SU-DHL-6 (cell line): ENCODE results near the gene NTHL1.

Experiments used
- H2AFZ ChIP-seq: fragments of 200-600 bp; sonication (generic); 2 replicates; pipeline ENCODE4 v1.6.1; 2014; ENCODE audit warnings: low read depth, mild to moderate bottlenecking, moderate library complexity, mixed read lengths, antibody characterized with exemption, low read length; ENCODE audit not compliant: severe bottlenecking
- H3F3A ChIP-seq: fragments of 200-600 bp; shearing (Covaris generic); 2 replicates; pipeline ENCODE4 v1.6.0; 2016; ENCODE audit warnings: antibody characterized with exemption, mild to moderate bottlenecking; ENCODE audit not compliant: insufficient read depth
- H3K27ac ChIP-seq: fragments of 200-600 bp; sonication (generic); 2 replicates; pipeline ENCODE4 v1.5.1; 2016; ENCODE audit warnings: low read depth, mild to moderate bottlenecking, low read length, moderate library complexity, mixed read lengths
- H3K27me3 ChIP-seq: fragments of 200-600 bp; sonication (generic), shearing (Covaris generic); 2 replicates; pipeline ENCODE4 v1.6.0; 2014; ENCODE audit warnings: mild to moderate bottlenecking, low read length
- H3K36me3 ChIP-seq: fragments of 200-600 bp; sonication (generic); 2 replicates; pipeline ENCODE4 v1.6.1; 2014; ENCODE audit warnings: mild to moderate bottlenecking, low read length, mixed read lengths
- H3K4me2 ChIP-seq: fragments of 300-600, 200-600 bp; shearing (Covaris generic), sonication (generic); 2 replicates; pipeline ENCODE4 v1.6.0; 2014; ENCODE audit warnings: low read length, low read depth, mild to moderate bottlenecking; ENCODE audit not compliant: poor library complexity, severe bottlenecking
- H3K4me3 ChIP-seq: fragments of 200-600 bp; sonication (generic); 2 replicates; pipeline ENCODE4 v1.5.1; 2014; ENCODE audit warnings: antibody characterized with exemption, low read length, mild to moderate bottlenecking, mixed read lengths; ENCODE audit not compliant: insufficient read depth, poor library complexity, severe bottlenecking
- H3K79me2 ChIP-seq: fragments of 200-600 bp; sonication (generic); 2 replicates; pipeline ENCODE4 v1.6.1; 2014; ENCODE audit warnings: mild to moderate bottlenecking, low read length, moderate library complexity; ENCODE audit not compliant: insufficient read depth
- H3K9ac ChIP-seq: fragments of 200-600 bp; sonication (generic); 2 replicates; pipeline ENCODE4 v1.7.0; 2014; ENCODE audit warnings: mild to moderate bottlenecking, low read length
- H3K9me2 ChIP-seq: fragments of 200-600 bp; sonication (generic); replicated peaks from 2 replicates; pipeline ENCODE4 v1.6.1; 2014; ENCODE audit warnings: low read length; ENCODE audit not compliant: insufficient read depth
- H3K9me3 ChIP-seq: fragments of 200-600 bp; sonication (generic); 2 replicates; pipeline ENCODE4 v1.6.1; 2014; ENCODE audit warnings: low read length, mixed read lengths; ENCODE audit not compliant: insufficient read depth
- H4K20me1 ChIP-seq: fragments of 200-600 bp; sonication (generic); 2 replicates; pipeline ENCODE4 v1.6.1; 2014; ENCODE audit warnings: low read depth, mild to moderate bottlenecking, antibody characterized with exemption, low read length, moderate library complexity, mixed read lengths
- EZH2phosphoT487 ChIP-seq: fragments of 200-600 bp; sonication (generic), shearing (Covaris generic); conservative IDR thresholded peaks from 2 replicates; pipeline ENCODE4 v1.6.1; 2018; ENCODE audit warnings: mild to moderate bottlenecking, antibody characterized with exemption, low read length, moderate library complexity, mixed read lengths
- TF ChIP-seq, protein P1 (sequence below): fragments of 200-600 bp; sonication (generic); IDR thresholded peaks from one replicate; pipeline ENCODE4 v1.5.1; 2017; ENCODE audit warnings: antibody characterized with exemption, mild to moderate bottlenecking, low read length, moderate library complexity; ENCODE audit not compliant: insufficient read depth, poor library complexity, severe bottlenecking

Gene NTHL1

DNA sequence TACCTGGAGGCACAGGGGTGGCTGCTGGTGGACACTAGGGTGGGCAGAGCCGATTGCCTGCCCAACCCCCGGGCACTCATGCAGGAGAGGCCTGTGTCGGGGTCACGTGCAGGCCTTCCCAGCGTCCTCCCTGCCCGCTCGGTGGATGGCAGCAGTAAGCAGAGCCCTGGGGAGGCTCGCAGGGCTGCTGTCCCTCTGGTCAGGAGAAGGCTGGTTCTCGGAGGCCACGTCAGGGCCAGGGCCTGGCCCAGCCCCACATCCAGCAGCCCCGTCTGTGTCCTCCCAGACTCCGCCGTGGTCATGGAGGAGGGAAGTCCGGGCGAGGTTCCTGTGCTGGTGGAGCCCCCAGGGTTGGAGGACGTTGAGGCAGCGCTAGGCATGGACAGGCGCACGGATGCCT is 35.8 kb upstream of the NTHL1 start:
- no peaks in the 10 kb centered on the region for H3F3A ChIP-seq
- no peaks in the 10 kb centered on the region for H3K36me3 ChIP-seq
- H3K27me3 ChIP-seq = no peaks in the 10 kb centered on the region
- H4K20me1 ChIP-seq = no peaks in the 10 kb centered on the region
- TF ChIP-seq EZH2phosphoT487 = no peak
- TF ChIP-seq, protein P1, sequence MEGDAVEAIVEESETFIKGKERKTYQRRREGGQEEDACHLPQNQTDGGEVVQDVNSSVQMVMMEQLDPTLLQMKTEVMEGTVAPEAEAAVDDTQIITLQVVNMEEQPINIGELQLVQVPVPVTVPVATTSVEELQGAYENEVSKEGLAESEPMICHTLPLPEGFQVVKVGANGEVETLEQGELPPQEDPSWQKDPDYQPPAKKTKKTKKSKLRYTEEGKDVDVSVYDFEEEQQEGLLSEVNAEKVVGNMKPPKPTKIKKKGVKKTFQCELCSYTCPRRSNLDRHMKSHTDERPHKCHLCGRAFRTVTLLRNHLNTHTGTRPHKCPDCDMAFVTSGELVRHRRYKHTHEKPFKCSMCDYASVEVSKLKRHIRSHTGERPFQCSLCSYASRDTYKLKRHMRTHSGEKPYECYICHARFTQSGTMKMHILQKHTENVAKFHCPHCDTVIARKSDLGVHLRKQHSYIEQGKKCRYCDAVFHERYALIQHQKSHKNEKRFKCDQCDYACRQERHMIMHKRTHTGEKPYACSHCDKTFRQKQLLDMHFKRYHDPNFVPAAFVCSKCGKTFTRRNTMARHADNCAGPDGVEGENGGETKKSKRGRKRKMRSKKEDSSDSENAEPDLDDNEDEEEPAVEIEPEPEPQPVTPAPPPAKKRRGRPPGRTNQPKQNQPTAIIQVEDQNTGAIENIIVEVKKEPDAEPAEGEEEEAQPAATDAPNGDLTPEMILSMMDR = no peak
- H3K9ac ChIP-seq = no peak overlapping the region
- no peaks in the 10 kb centered on the region for H3K9me2 ChIP-seq
- no peak overlapping the region for H3K27ac ChIP-seq
- H3K4me3 ChIP-seq = no peak overlapping the region
- H2AFZ ChIP-seq = no peak overlapping the region
- H3K79me2 ChIP-seq = no peaks in the 10 kb centered on the region
- no peak overlapping the region for H3K4me2 ChIP-seq
- H3K9me3 ChIP-seq = no peaks in the 10 kb centered on the region

- no peak overlapping the region for H3K4me2 ChIP-seq
- no peaks in the 10 kb centered on the region for H3K36me3 ChIP-seq
- no peak overlapping the region for H2AFZ ChIP-seq
- no peaks in the 10 kb centered on the region for H3K9me3 ChIP-seq
- no peak overlapping the region for H3K27ac ChIP-seq
- no peaks in the 10 kb centered on the region for H3F3A ChIP-seq
- H3K4me3 ChIP-seq = no peak overlapping the region
- no peaks in the 10 kb centered on the region for H3K9me2 ChIP-seq
- TF ChIP-seq, protein P1 = no peak
- TF ChIP-seq EZH2phosphoT487 = no peak
- no peaks in the 10 kb centered on the region for H3K79me2 ChIP-seq
- no peaks in the 10 kb centered on the region for H3K27me3 ChIP-seq
- no peak overlapping the region for H3K9ac ChIP-seq
- no peaks in the 10 kb centered on the region for H4K20me1 ChIP-seq
Observed at GRCh38 chr16:2082983-2083364, 35.3 kb upstream of the NTHL1 start.

DNA sequence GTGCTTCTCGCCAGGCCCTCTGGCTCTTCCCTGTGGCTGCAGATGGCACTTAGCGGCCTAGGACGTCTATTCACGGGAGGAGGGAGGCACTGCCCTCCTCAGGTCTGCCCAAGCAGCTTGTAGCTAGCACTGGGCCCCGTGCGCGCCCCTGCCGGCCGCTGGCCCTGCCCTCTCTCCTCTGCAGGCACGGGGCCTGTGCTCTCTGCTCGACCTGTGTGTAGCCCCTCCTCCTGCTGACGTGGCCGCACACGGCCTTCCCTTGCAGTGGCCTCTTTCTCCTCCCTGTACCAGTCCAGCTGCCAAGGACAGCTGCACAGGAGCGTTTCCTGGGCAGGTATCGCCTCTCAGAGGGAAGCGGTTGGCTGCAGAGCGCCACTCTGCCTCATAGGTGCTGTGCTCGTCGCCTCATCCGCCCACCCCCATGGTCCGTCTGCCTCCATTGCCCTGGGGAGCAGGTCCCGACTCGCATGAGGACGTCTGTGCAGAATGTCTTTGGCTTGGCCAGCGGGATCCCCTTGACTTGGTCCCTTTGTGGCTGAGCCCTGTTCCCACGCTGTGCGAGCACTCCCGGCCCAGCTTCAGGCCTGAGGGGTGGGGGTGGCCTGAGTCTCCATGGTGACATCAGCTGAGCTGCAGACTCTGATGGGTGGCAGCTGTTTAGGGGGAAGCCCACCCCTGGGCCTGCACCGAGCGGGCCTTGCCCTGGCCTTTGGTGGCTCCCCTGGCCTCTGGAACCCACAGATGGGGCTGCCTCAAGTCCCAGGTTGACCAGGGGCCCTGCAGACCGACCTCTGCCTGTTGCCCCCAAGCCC is 34.7 kb upstream of the NTHL1 start:
- Histone ChIP-seq H3K27me3 (no peaks in the 10 kb centered on the region), H3K27ac (no peak overlapping the region), H3K36me3 (no peaks in the 10 kb centered on the region), H3K9ac (no peak overlapping the region), H3K79me2 (no peaks in the 10 kb centered on the region), H3K4me3 (no peak overlapping the region), H3K9me3 (no peaks in the 10 kb centered on the region), H3K9me2 (no peaks in the 10 kb centered on the region), H3F3A (no peaks in the 10 kb centered on the region), H2AFZ (no peak overlapping the region), H3K4me2 (no peak overlapping the region), H4K20me1 (no peaks in the 10 kb centered on the region)
- TF ChIP-seq, protein P1 = no peak
- no peak for TF ChIP-seq EZH2phosphoT487
